Islet of Langerhans (tissue), 1 donor: Measurements from ENCODE around the gene PPFIA1.

Experiments
- FAIRE-seq: peaks from one replicate; lab custom pipeline; 2011; peaks lifted over from hg19 to GRCh38; lab: Jason Lieb, UNC

The PPFIA1 gene

GRCh38 chr11:70270104-70270876, at the start of gene PPFIA1:
TSS of gene PPFIA1 (plus strand) at chr11:70270690. CDS start at chr11:70272173, 1,483 bp downstream.
- FAIRE-seq, result no peak

DNA sequence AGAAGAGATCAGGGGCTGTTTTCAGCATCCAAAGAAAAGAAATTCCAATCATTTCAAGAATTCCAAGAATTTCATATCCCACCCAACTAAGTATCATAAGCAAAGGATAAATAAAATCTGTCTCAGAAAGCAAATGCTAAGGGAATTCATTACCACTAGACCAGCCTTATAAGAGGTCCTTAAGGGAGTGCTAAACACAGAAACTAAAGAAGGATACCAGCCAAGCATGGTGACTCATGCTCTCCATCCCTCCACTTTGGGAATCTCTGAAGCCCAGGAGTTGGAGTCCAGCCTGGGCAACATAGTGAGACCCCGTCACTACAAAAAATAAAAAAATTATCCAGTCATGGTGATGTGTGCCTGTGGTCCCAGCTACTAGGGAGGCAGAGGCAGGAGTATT, 49.6 kb upstream of the PPFIA1 start:
- FAIRE-seq, result no peak

DNA sequence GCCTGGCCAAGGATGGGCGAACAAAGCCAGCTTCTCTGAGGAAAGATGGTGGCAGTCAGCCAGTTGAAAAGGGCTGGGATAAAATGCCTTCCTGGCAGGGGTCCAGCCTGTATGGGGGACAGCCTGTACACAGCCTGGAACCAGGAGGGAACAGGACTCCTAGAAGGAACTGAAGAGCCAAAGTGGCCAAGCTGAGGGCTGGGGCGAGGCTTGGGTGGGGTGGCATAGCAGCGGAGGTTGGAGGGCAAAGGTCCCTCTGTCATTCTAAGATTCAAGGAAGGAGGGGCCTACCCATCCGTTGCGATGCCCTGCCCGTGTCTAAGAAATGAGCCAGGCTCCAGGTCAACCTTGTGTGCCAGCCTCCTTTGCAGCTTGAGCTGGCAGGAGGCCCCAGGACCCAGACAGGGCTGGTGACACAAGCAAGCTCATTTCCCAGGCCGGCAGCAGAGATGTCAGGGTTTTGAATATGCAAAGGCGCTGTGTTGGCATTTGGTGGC, 44.8 kb upstream of the PPFIA1 start:
- no peak for FAIRE-seq

DNA sequence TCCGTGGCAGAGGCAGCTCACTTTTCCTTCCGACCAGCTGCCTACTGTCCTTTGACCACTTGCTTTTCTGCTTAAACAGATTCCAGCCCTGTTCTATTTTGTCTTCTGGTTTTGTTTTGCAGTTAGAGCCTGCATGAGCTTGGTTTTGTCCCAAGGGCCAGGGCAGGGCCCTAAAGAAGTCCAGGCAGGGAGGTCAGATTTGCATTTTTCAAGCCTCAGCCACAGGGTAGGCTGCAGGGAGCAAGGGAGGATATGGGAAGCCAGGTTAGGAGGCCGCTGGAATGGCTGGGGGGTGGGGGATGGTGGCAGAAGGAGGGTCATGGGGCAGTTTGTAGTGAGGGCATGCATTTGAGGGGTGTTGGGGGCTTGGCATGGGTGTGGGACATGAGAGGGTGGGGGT, 44.3 kb upstream of the PPFIA1 start:
- no peak for FAIRE-seq

DNA sequence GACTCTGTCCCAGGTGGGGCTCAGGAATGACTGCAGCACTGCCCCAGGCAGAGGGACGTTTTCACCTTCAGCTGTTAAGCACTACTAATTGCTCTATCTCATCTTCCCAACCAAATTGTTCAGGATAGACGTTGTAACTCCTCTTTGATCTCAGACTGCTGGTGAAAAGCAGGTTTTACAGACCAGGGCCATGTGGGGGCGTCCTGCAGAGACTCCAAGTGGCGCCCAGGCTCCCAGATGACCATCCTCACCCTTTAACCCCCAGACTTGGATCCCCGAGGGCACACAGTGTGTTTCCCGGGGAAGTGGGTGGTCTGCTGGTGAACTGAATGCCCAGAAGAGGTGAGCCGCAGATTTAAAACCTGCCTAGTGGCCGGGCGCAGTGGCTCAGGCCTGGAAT, 43.5 kb upstream of the PPFIA1 start:
- no peak for FAIRE-seq

DNA sequence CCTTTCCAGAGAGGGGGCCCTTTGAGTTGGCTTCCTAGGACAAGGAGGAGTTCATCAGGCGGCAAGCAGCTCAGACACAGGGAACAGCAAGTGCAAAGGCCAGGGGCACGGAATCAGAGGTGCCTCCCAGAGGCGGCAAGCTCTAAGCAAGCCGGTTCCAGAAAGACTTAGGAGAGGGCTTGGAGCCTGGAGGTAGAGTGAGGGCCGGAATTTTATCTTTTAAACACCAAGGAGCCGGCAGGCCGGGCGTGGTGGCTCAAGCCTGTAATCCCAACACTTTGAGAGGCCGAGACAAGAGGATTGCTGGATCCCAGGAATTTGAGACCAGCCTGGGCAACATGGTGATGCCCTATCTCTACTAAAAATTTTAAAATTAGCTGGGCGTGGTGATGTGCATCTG, 40.8 kb upstream of the PPFIA1 start:
- FAIRE-seq, result no peak

- no peak for FAIRE-seq
These were observed 40.2 kb upstream of the PPFIA1 start for GRCh38 chr11:70230151-70230839.

DNA sequence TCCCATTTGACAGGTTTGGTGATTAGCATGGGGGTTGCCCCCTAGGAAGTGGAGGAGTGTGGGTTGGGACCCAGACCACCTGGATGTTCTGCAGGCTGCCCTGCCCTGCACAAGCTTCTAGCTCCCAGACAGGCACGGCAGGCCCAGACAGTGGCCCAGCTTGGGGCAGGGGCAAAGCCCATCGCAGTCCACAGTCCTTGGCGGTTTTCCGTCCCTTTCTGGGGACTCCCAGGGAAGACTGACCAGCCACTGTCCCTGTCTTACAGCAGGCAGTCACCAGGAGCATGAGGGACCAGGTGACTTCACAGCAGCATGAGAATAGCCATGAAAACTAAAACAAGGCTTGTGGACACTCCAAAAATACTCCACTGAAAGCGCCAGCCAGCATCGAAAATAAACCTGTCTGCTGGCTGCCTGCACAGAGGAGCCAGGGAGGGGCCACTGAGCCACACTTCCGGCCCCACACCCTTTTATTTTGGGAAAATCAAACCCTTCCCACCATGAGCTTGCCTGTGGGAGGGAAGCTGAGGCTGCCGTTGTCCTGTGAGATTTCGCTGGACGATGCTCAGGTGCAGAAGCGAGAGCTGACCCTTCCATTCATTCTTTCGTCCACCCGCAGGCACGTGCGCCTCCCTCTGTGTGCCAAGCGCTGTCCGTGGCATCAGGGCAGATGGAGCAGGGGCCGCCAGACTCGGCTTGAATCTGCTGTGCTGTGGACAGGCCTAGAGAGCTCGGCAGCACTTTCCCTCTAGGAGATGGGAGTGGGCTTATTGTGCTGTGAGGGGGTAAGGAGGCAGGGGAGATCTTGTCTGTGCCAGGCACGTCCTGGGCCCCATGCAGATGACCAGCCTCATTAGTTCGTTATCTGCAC, 39.4 kb upstream of the PPFIA1 start:
- FAIRE-seq, result no peak

- FAIRE-seq, result no peak
These were observed 37.5 kb upstream of the PPFIA1 start for GRCh38 chr11:70233034-70233433.

DNA sequence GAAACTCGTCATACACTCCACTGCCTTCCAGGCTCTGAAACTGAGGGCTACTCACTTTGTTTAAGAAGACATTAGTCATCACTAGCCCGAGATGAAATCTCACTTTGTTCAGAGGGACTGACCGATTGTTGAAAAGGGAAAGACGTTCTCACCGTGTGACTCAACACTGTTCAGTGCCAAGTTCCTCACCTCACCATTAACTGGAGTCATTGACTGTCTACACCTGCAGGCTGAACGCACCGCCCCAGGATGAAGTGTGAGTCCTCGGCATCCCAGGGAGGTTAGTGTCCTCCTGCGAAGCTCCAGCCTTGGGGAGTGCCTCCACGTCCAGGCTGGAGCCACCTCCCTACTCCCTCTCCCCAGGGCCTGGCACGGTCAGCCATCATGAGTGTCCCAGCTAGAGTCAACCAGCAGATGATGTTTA, 37.0 kb upstream of the PPFIA1 start:
- no peak for FAIRE-seq

DNA sequence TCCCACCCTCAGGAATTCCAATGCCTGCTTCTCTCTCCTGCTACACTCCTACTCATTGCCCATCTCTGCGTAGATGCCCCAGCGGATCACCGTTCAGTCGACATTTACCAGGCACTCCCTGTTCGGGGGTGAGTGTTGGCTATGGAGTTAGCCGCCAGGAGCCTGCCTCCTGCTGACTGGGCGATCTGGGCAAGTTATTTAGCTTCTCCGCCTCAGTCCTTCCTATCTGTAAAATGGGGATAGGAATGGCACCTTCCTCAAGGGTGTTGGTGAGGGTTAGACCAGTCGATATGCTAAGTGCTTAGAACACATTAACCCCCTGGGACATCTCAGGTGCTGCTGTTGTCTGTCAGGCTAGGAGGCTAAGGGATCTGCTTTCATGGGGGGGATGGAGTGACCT, 36.5 kb upstream of the PPFIA1 start:
- no peak for FAIRE-seq

- FAIRE-seq, result no peak
These were observed 30.2 kb upstream of the PPFIA1 start for GRCh38 chr11:70240337-70240736.

GRCh38 chr11:70241709-70242108, 28.8 kb upstream of the PPFIA1 start:
- no peak for FAIRE-seq

GRCh38 chr11:70242885-70243284, 27.6 kb upstream of the PPFIA1 start:
- no peak for FAIRE-seq

DNA sequence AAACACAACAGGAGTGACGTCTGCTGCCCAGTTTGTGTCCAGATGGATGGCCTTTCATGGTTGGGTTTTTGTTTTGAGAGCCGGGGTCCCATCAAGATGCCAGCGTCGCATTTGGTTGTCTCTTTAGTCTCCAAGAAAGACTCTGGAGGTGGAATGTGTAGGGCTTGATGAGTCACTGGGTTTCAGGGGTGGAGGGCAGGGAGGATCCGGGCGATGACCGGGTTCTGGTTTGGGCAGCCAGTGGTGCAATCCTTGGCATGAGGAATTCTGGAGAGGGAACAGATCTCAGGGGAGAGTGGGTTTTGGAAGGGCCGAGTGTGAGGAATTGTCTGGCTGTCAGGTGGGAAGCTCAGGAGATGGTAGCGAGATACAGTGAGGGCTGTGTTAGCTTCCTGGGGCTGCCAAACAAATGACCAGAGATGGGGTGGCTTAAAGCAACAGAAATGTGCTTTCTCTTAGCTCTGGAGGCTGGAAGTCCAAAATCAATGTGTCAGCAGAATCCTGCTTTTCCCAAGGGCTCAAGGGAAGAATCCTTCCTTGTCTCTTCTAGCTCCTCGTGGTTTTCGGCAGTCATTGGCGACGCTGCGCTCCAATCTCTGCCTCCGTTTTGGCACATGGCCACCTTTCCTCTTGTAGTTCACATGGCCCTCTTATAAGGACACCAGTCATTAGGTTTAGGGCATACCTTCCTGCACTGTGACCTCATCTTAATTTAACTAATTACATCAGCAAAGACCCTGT, 26.4 kb upstream of the PPFIA1 start:
- FAIRE-seq, result no peak

DNA sequence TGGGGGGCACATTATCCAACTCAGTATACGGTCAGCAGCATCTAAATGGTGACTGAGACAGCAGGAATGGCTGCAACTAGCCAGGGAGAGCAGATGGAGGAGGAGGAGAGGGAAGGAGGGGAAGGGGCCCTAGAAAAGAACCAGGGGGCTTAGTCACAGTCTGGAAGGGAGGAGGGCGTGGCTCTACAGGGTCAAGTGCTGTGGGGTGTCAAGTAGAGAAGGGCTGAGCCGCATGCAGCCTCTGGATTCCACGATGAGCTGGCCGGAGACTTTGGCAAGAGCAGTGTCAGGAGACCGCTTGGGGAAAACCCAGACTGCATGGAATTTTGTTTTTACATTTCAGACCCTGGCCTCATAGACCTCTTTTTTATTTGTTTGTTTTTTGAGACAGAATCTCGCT, 25.8 kb upstream of the PPFIA1 start:
- FAIRE-seq, result no peak

DNA sequence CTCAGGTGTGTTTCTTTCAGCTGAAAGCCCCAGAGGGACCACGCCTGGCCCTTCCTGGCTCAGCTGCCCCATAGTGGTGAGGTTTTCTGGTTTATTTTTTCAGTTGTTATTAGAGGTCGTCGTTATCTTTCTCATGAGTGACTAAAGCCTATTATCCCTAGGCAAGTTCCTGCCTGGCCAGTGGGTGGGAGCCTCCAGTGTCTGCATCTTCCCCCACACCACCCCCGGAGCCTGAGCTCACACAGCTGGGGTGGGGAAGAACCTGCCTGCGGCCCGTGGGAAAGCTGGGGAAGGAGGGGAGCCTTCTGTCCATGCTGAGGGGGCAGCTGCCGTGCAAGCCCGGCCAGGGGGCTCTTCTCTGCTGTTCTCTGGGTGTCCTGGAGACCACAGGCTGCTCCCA, 24.3 kb upstream of the PPFIA1 start:
- FAIRE-seq, result no peak

DNA sequence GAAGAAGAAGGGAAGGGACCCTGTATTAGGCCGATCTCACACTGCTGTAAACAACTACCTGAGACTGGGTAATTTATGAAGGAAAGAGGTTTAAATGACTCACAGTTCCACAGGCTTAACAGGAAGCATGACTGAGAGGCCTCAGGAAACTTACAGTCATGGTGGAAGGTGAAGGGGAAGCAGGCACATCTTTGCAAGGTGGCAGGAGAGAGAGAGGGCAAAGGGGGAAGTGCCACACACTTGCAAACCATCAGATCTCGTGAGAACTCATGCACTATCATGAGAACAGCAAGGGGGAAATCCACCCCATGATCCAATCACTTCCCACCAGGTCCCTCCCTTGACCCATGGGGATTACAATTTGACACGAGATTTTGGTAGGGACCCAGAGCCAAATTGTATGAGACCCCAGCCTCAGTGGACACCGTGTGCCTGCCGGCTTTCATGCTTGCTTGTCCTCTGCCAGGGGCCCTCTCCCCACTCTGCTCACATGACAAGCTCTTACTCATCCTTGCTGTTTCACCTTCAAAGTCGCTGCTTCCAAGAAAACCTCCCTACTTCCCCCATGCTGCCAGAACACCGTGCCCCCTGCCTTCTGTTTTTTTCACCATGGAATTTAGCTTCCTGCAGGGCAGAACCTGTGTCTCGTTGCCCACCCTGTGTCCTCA, 23.3 kb upstream of the PPFIA1 start:
- FAIRE-seq, result no peak

- FAIRE-seq, result no peak
These were observed 22.8 kb upstream of the PPFIA1 start for GRCh38 chr11:70247710-70248072.

DNA sequence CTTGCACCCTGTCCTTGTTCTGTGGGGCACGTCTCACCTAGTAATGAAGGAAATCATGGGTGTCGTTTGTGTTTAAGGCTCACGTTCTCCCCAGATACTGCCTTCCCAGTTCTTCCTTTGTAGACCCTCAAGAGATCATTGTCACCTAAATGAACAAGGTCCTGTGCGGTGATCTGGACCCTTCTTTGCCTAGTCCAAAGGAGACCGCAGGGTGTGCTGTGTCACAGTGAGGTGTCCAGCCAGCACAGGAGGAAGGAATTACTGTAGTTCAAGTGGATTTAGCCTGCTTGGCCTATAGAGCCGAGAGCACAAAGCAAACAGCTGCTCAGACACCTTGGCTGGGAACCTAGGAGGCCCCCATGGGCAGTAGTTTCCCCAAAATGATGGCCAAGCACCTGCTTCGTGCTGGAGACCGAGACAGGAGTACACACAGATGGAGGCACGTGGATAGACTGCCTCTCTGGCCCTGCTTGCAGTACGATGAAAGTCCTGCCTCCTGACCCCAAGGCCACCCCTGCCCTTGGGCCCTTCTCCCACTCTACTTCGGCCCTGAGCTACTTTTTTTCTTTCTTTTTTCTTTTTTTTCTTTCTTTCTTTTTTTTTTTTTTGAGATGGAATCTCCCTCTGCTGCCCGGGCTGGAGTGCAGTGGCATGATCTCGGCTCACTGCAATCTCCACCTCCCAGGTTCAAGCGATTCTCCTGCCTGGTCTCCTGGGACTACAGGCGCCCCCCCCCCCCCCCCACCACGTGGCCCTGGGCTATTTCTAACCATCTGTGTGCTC, 19.4 kb upstream of the PPFIA1 start:
- FAIRE-seq, result no peak
